Measurements from ENCODE around the gene ZNF660. TPM values are rescaled to one million over a fixed set of nuclear protein-coding genes. Genes with fewer than 3 reads are reported as not detected.
"Not testable (repeated sequence)": the region's sequence is repeated elsewhere in the genome, so short reads cannot be mapped to it uniquely, and the experiment has no call there.

Gene ZNF660
- 0.95 TPM for polyA plus RNA-seq (2012; ENCODE audit: low read depth, missing spikeins)

DNA sequence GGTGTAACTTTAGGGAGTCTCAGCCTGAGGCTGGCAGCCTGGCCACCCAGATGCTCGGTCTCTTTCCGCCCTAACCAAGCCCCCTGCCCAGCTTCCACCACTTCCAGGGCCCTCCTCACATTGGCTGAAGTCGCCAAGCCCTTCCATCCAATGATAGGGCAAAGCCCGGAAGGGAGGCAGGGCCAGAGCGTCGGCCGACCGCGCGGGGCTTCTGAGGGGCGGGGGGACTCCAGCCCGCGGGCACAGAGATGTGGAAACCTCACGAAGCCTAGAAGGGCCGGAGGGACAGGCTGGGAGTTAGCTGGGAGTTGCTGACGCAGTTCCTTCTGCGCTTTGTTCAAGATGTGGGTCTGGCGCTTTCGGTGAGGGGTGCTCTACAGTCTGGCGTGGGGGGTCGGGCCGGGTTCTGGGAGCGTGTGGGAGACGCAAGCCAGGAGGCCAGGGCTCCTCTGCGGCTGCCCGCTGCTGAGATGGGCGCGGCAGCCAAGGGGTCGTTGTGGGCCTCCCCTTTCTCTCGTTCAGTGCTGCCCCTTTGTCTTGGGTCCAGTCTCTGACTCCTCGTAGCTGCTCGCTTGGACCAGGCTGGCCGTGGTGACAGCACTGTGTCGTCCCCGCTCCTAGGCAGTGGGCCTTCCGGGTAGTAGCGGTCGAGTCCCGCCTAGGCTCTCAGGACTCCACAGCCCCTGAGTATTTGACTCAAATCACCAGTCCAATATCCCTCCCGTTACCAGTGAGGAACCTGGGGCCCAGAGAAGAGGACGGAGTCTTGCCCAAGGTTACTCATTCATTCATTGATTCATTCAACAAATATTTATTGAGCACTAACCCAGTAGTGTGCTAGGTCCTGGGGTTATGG, at the start of gene ZNF660:
Gene ZNF660, plus strand, starts transcription at position 319 of the 856 bp plus-strand sequence. CDS start 9,230 bp downstream, outside the sequence.
- peak; percentile 38 for DNase-seq (ENCODE audit: insufficient read length, low spot score)
- TF ChIP-seq POLR2AphosphoS5 (IDR thresholded peaks at IDR 0.05; ENCODE audit: low read depth, low read length) (no peak), POU2F2 (IDR thresholded peaks at IDR 0.05; ENCODE audit: low read depth, low read length) (no peak), SPI1 (IDR thresholded peaks at IDR 0.05; ENCODE audit: low read depth, low read length) (no peak), POLR2A (IDR thresholded peaks at IDR 0.05; ENCODE audit: low read depth, low read length) (no peak), TAF1 (IDR thresholded peaks at IDR 0.05; ENCODE audit: low read depth, low read length) (no peak), PAX5 (IDR thresholded peaks at IDR 0.05; ENCODE audit: insufficient read depth, low read length, severe bottlenecking) (no peak)
- no peak for FAIRE-seq

- FAIRE-seq (no peak), DNase-seq (ENCODE audit: insufficient read length, low spot score) (no peak)
- TF ChIP-seq TAF1 (IDR thresholded peaks at IDR 0.05; ENCODE audit: low read depth, low read length) (no peak), POU2F2 (IDR thresholded peaks at IDR 0.05; ENCODE audit: low read depth, low read length) (no peak), PAX5 (IDR thresholded peaks at IDR 0.05; ENCODE audit: insufficient read depth, low read length, severe bottlenecking) (no peak), POLR2A (IDR thresholded peaks at IDR 0.05; ENCODE audit: low read depth, low read length) (no peak), SPI1 (IDR thresholded peaks at IDR 0.05; ENCODE audit: low read depth, low read length) (no peak), POLR2AphosphoS5 (IDR thresholded peaks at IDR 0.05; ENCODE audit: low read depth, low read length) (no peak)
These were observed 49.4 kb upstream of the ZNF660 start for GRCh38 chr3:44535364-44535763.

- not testable (repeated sequence) for FAIRE-seq; DNase-seq (ENCODE audit: insufficient read length, low spot score)
These were observed 40.0 kb upstream of the ZNF660 start for GRCh38 chr3:44544811-44545210.

- peak; percentile 82 for DNase-seq (ENCODE audit: insufficient read length, low spot score)
- TF ChIP-seq POLR2AphosphoS5 (IDR thresholded peaks at IDR 0.05; ENCODE audit: low read depth, low read length) (peak; percentile 59), POU2F2 (IDR thresholded peaks at IDR 0.05; ENCODE audit: low read depth, low read length) (no peak), TAF1 (IDR thresholded peaks at IDR 0.05; ENCODE audit: low read depth, low read length) (no peak; the same call in 1 of the 2 replicates), SPI1 (IDR thresholded peaks at IDR 0.05; ENCODE audit: low read depth, low read length) (no peak), POLR2A (IDR thresholded peaks at IDR 0.05; ENCODE audit: low read depth, low read length) (0 out of 2 replicates have a peak, but pooled peaks have one; percentile 54), PAX5 (IDR thresholded peaks at IDR 0.05; ENCODE audit: insufficient read depth, low read length, severe bottlenecking) (peak; percentile 65)
- FAIRE-seq: peak; percentile 85
These were observed 29.9 kb upstream of the ZNF660 start, which contains the start of gene ZKSCAN7 for GRCh38 chr3:44554626-44555592. TSS of gene ZKSCAN7 (plus strand) at chr3:44555193. CDS start at chr3:44557048, 1,855 bp downstream.

DNA sequence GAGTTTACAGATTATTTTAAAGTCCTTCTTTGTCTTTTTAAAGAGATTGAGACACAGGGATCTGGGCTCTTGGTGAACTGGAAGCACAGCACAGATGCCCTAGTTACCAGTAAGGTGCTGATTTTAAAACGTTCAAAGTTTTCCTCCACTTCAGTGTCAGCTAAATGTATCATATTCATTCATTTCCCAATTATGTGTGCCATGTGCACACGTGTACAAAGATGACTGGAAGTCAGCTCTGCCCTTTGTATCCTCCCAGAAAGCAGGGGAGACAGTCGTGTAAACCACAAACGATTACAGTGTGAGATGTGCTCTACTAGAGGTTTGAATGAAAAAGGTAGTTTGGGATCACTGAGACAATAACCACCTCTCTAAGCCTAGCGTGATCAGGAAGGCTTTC, 29.0 kb upstream of the ZNF660 start:
- peak; percentile 70 for FAIRE-seq
- TF ChIP-seq POLR2A (IDR thresholded peaks at IDR 0.05; ENCODE audit: low read depth, low read length) (no peak), POU2F2 (IDR thresholded peaks at IDR 0.05; ENCODE audit: low read depth, low read length) (no peak), PAX5 (IDR thresholded peaks at IDR 0.05; ENCODE audit: insufficient read depth, low read length, severe bottlenecking) (no peak), SPI1 (IDR thresholded peaks at IDR 0.05; ENCODE audit: low read depth, low read length) (no peak), POLR2AphosphoS5 (IDR thresholded peaks at IDR 0.05; ENCODE audit: low read depth, low read length) (no peak), TAF1 (IDR thresholded peaks at IDR 0.05; ENCODE audit: low read depth, low read length) (no peak)
- DNase-seq (ENCODE audit: insufficient read length, low spot score): peak; percentile 15

DNA sequence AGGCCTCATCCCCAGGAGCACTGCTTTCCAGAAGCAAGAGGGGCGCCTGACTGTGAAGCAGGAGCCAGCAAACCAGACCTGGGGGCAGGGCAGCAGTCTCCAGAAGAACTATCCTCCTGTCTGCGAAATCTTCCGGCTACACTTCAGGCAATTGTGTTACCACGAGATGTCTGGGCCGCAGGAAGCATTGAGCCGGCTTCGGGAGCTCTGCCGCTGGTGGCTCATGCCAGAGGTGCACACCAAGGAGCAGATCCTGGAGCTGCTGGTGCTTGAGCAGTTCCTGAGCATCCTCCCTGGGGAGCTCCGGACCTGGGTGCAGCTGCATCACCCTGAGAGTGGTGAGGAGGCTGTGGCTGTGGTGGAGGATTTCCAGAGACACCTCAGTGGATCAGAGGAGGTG, 27.7 kb upstream of the ZNF660 start:
- no peak for TF ChIP-seq PAX5 (IDR thresholded peaks at IDR 0.05; ENCODE audit: insufficient read depth, low read length, severe bottlenecking)
- no peak for TF ChIP-seq POLR2AphosphoS5 (IDR thresholded peaks at IDR 0.05; ENCODE audit: low read depth, low read length)
- no peak for TF ChIP-seq SPI1 (IDR thresholded peaks at IDR 0.05; ENCODE audit: low read depth, low read length)
- TF ChIP-seq POLR2A (IDR thresholded peaks at IDR 0.05; ENCODE audit: low read depth, low read length): no peak
- no peak for TF ChIP-seq TAF1 (IDR thresholded peaks at IDR 0.05; ENCODE audit: low read depth, low read length)
- no peak for TF ChIP-seq POU2F2 (IDR thresholded peaks at IDR 0.05; ENCODE audit: low read depth, low read length)
- no peak for DNase-seq (ENCODE audit: insufficient read length, low spot score)
- no peak for FAIRE-seq

DNA sequence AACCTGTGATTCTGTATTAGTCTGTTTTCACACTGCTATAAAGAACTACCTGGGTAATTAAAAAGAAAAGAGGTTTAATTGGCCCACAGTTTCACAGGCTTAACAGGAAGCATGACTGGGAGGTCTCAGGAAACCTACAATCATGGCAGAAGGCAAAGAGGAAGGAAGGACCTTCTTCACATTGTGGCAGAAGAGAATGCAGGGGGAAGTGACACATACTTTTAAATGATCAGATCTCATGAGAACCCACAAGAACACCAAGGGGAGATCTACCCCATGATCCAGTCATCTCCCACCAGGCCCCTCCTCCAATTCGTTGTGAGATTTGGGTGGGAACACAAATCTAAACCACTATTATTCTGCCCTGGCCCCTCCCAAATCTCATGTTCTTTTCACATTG, 23.7 kb upstream of the ZNF660 start:
- FAIRE-seq: no peak
- TF ChIP-seq PAX5 (IDR thresholded peaks at IDR 0.05; ENCODE audit: insufficient read depth, low read length, severe bottlenecking) (no peak), POLR2A (IDR thresholded peaks at IDR 0.05; ENCODE audit: low read depth, low read length) (no peak), SPI1 (IDR thresholded peaks at IDR 0.05; ENCODE audit: low read depth, low read length) (no peak), POLR2AphosphoS5 (IDR thresholded peaks at IDR 0.05; ENCODE audit: low read depth, low read length) (no peak), POU2F2 (IDR thresholded peaks at IDR 0.05; ENCODE audit: low read depth, low read length) (no peak), TAF1 (IDR thresholded peaks at IDR 0.05; ENCODE audit: low read depth, low read length) (no peak)
- no peak for DNase-seq (ENCODE audit: insufficient read length, low spot score)

- DNase-seq (ENCODE audit: insufficient read length, low spot score) (no peak), FAIRE-seq (no peak)
- no peak for TF ChIP-seq PAX5 (IDR thresholded peaks at IDR 0.05; ENCODE audit: insufficient read depth, low read length, severe bottlenecking)
- no peak for TF ChIP-seq SPI1 (IDR thresholded peaks at IDR 0.05; ENCODE audit: low read depth, low read length)
- TF ChIP-seq POU2F2 (IDR thresholded peaks at IDR 0.05; ENCODE audit: low read depth, low read length): no peak
- TF ChIP-seq TAF1 (IDR thresholded peaks at IDR 0.05; ENCODE audit: low read depth, low read length): no peak
- no peak for TF ChIP-seq POLR2A (IDR thresholded peaks at IDR 0.05; ENCODE audit: low read depth, low read length)
- TF ChIP-seq POLR2AphosphoS5 (IDR thresholded peaks at IDR 0.05; ENCODE audit: low read depth, low read length): no peak
These were observed 22.6 kb upstream of the ZNF660 start for GRCh38 chr3:44562147-44562546.

GRCh38 chr3:44568561-44568960, 16.2 kb upstream of the ZNF660 start:
- TF ChIP-seq PAX5 (IDR thresholded peaks at IDR 0.05; ENCODE audit: insufficient read depth, low read length, severe bottlenecking) (no peak), POLR2A (IDR thresholded peaks at IDR 0.05; ENCODE audit: low read depth, low read length) (no peak), POLR2AphosphoS5 (IDR thresholded peaks at IDR 0.05; ENCODE audit: low read depth, low read length) (no peak), POU2F2 (IDR thresholded peaks at IDR 0.05; ENCODE audit: low read depth, low read length) (no peak)
- DNase-seq (ENCODE audit: insufficient read length, low spot score): no peak
- FAIRE-seq: no peak

Measured in GM12891 (cell line).